ENCODE results near the gene TRH. TPM values are rescaled to one million over a fixed set of nuclear protein-coding genes. Genes with fewer than 3 reads are reported as not detected.

Gene TRH
- total RNA-seq, 2 experiments from 2014 or later: not detected

DNA sequence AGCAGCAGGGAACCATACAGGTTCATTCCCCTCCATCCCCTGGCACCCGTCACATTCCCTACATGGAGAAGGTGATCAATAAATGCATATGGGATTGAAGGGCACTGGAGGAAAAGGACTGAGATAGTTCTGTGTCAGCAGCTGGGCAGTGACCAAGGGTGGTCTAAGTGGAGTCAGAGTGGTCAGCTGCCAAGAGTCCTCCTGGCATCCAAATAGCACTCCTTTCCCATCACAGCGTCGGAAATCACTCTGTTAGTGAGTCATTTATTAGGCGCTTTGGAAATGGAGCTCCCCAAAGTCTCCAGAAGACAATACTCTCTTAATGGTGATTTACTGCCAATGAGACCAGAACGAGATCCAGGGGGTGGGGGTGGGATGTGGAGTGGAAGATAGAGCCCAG, 6.8 kb upstream of the TRH start:
- Mint-ChIP-seq H3K27ac (no peak overlapping the region), H3K4me1 (ENCODE audit: low read depth) (no peaks in the 10 kb centered on the region), H3K9me3 (no peaks in the 10 kb centered on the region), H3K4me3 (no peak overlapping the region), H3K36me3 (ENCODE audit: low read depth) (no peaks in the 10 kb centered on the region), H3K27me3 (ENCODE audit: low read depth) (peaks cover 8% of the 10 kb centered on the region)
- DNase-seq: no peak
- CTCF ChIA-PET: interaction anchor here (1.2 kb wide), 1 partner anchor 139 kb away, joined by 4 read pairs; no protein-coding TSS in a partner anchor
- intact Hi-C loops (cut with micrococcal nuclease): no loop called here

- intact Hi-C loops (cut with micrococcal nuclease): no loop called here
- peaks cover 9% of the 10 kb centered on the region for H3K4me1 Mint-ChIP-seq (ENCODE audit: low read depth)
Measured at GRCh38 chr3:129971351-129972052, 3.0 kb upstream of the TRH start.

GRCh38 chr3:129972301-129972700, 2.2 kb upstream of the TRH start:
- CTCF ChIA-PET: no interaction called here
- H3K9me3 Mint-ChIP-seq: no peaks in the 10 kb centered on the region
- no peak overlapping the region for H3K27ac Mint-ChIP-seq
- no peak overlapping the region for H3K4me3 Mint-ChIP-seq
- no peak for DNase-seq
- peaks cover 9% of the 10 kb centered on the region for H3K4me1 Mint-ChIP-seq (ENCODE audit: low read depth)
- peaks cover 35% of the 10 kb centered on the region for H3K27me3 Mint-ChIP-seq (ENCODE audit: low read depth)
- intact Hi-C loops (cut with micrococcal nuclease): no loop called here
- no peaks in the 10 kb centered on the region for H3K36me3 Mint-ChIP-seq (ENCODE audit: low read depth)

More at GRCh38 chr3:129971351-129972052, 3.0 kb upstream of the TRH start:
- no peak for DNase-seq
- Mint-ChIP-seq H3K36me3 (ENCODE audit: low read depth) (no peaks in the 10 kb centered on the region), H3K9me3 (no peaks in the 10 kb centered on the region), H3K4me3 (no peak overlapping the region), H3K27me3 (ENCODE audit: low read depth) (peaks cover 31% of the 10 kb centered on the region), H3K27ac (no peak overlapping the region)
- CTCF ChIA-PET: no interaction called here

DNA sequence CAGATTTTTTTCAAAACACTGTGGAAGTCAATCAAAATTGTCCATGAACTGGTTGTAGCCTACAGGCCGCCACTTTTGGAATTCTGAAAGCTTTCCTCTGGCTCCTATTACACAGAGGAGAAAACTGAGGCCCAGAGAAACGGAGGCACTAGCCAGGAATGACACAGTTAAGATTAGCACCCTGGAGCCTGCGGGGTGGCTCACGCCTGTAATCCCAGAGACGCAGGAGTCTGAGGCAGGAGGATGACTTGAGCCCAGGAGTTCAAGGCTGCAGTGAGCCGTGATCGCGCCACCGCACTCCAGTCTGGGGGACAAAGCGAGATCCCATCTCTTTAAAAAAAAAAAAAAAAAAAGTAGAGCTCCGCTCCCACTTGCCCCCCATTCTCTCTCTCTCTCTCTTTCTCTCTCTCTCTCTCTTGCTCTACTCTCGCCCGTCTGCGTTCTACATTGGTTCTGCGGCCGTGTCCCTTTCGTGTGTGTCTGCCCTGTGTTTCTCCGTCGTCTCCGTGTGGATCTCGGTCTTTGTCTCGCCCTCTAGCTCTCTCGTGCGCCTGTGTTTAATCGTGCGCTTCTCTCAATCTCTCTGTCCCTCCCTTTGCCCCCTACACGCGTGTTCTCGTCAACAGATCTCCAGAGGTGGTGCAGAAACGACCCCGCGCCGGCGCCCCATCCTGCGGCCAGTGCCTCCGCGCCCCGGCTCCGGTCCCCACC, 512 bp upstream of the TRH start:
- Mint-ChIP-seq H3K4me1 (ENCODE audit: low read depth) (peaks cover 9% of the 10 kb centered on the region), H3K9me3 (no peaks in the 10 kb centered on the region), H3K27me3 (ENCODE audit: low read depth) (peaks cover 41% of the 10 kb centered on the region), H3K4me3 (peak overlapping the region; percentile 7), H3K36me3 (ENCODE audit: low read depth) (no peaks in the 10 kb centered on the region), H3K27ac (no peak overlapping the region)
- CTCF ChIA-PET: no interaction called here
- intact Hi-C loops (cut with micrococcal nuclease): no loop called here
- DNase-seq: no peak

- H3K4me3 Mint-ChIP-seq: peak overlapping the region; percentile 20
- H3K9me3 Mint-ChIP-seq: no peaks in the 10 kb centered on the region
- H3K27ac Mint-ChIP-seq: no peak overlapping the region
- peaks cover 41% of the 10 kb centered on the region for H3K27me3 Mint-ChIP-seq (ENCODE audit: low read depth)
- CTCF ChIA-PET: interaction anchor here (0.9 kb wide), 1 partner anchor 76 kb away, joined by 4 read pairs; no protein-coding TSS in a partner anchor
- peaks cover 9% of the 10 kb centered on the region for H3K4me1 Mint-ChIP-seq (ENCODE audit: low read depth)
- peak; percentile 22 for DNase-seq
- intact Hi-C loops (cut with micrococcal nuclease): no loop called here
- no peaks in the 10 kb centered on the region for H3K36me3 Mint-ChIP-seq (ENCODE audit: low read depth)
Measured at GRCh38 chr3:129974833-129975704, 549 bp downstream of the TRH start.

DNA sequence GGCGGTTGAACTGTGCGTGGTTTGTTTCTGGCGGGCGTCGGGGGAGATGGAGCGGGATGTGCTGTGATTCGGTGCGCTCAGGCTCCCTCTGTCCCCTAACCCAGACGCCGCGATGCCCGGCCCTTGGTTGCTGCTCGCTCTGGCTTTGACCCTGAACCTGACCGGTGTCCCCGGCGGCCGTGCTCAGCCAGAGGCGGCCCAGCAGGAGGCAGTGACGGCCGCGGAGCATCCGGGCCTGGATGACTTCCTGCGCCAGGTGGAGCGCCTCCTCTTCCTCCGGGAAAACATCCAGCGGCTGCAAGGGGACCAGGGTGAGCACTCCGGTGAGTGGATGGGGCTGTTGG, 1.2 kb downstream of the TRH start:
- Mint-ChIP-seq H3K27me3 (ENCODE audit: low read depth) (peaks cover 41% of the 10 kb centered on the region), H3K4me1 (ENCODE audit: low read depth) (peaks cover 9% of the 10 kb centered on the region), H3K4me3 (no peak overlapping the region), H3K36me3 (ENCODE audit: low read depth) (no peaks in the 10 kb centered on the region), H3K27ac (no peak overlapping the region), H3K9me3 (no peaks in the 10 kb centered on the region)
- DNase-seq: no peak
- CTCF ChIA-PET: interaction anchor here (0.9 kb wide), 1 partner anchor 76 kb away, joined by 4 read pairs; no protein-coding TSS in a partner anchor
- intact Hi-C loops (cut with micrococcal nuclease): no loop called here

GRCh38 chr3:129976286-129976685, 1.8 kb downstream of the TRH start:
- intact Hi-C loops (cut with micrococcal nuclease): no loop called here
- Mint-ChIP-seq H3K27ac (no peak overlapping the region), H3K27me3 (ENCODE audit: low read depth) (peaks cover 40% of the 10 kb centered on the region), H3K4me3 (no peak overlapping the region), H3K9me3 (no peaks in the 10 kb centered on the region), H3K36me3 (ENCODE audit: low read depth) (no peaks in the 10 kb centered on the region), H3K4me1 (ENCODE audit: low read depth) (peaks cover 9% of the 10 kb centered on the region)
- CTCF ChIA-PET: no interaction called here
- no peak for DNase-seq

GRCh38 chr3:129978123-129978522, 3.6 kb downstream of the TRH start:
- Mint-ChIP-seq H3K27ac (no peak overlapping the region), H3K36me3 (ENCODE audit: low read depth) (no peaks in the 10 kb centered on the region), H3K4me1 (ENCODE audit: low read depth) (peaks cover 9% of the 10 kb centered on the region), H3K27me3 (ENCODE audit: low read depth) (peaks cover 36% of the 10 kb centered on the region), H3K9me3 (no peaks in the 10 kb centered on the region), H3K4me3 (no peak overlapping the region)
- CTCF ChIA-PET: no interaction called here
- intact Hi-C loops (cut with micrococcal nuclease): no loop called here
- DNase-seq: no peak

DNA sequence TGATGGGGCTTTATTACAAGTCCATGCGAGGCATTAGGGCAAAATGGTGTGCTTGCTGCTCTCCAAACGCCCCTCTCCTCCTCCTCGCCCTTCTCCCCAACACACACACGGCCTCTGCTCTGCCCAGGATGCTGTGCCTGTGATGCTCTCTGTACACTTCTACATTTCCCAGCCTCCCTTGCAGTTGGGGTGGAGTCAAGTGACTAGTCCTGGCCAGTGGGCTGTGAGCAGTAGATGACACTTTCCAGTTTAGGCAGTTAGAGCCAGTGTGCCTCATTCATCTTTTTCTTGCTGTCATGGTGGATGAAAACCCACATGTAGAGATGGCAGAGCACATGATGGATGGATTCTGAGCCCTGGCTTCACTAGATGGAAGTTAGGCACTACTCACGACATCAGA, 5.4 kb downstream of the TRH start:
- CTCF ChIA-PET: no interaction called here
- no peak for DNase-seq
- Mint-ChIP-seq H3K27me3 (ENCODE audit: low read depth) (peaks cover 27% of the 10 kb centered on the region), H3K4me1 (ENCODE audit: low read depth) (peaks cover 6% of the 10 kb centered on the region), H3K9me3 (no peaks in the 10 kb centered on the region), H3K27ac (no peak overlapping the region), H3K4me3 (no peak overlapping the region), H3K36me3 (ENCODE audit: low read depth) (no peaks in the 10 kb centered on the region)
- intact Hi-C loops (cut with micrococcal nuclease): no loop called here

DNA sequence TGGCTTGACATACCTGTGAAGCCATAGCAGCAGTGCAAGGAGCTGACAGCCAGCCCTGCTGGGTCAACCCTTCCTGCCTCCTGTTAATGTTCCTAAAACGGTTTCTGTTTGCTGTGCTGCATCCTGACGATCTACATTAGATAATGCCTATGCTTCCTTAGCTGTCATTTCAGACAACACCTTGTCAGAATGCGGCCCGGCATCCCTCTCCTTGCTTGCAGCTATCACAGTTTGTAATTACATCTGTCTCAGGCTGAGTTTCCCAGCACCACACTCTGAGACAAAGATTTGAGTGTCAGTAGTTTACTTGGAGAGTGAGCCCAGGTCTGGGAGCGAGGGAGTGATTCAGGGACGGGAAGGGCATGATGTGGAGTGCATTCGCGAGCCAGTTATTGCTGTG, 9.0 kb downstream of the TRH start:
- CTCF ChIA-PET: interaction anchor here (2.5 kb wide), 1 partner anchor 41 kb away, joined by 9 read pairs; no protein-coding TSS in a partner anchor
- H3K4me1 Mint-ChIP-seq (ENCODE audit: low read depth): no peaks in the 10 kb centered on the region

GRCh38 chr3:129984125-129984524, 9.6 kb downstream of the TRH start:
- no peak overlapping the region for H3K27ac Mint-ChIP-seq
- intact Hi-C loops (cut with micrococcal nuclease): no loop called here

More for the DNA sequence above, 9.0 kb downstream of the TRH start:
- Mint-ChIP-seq H3K36me3 (ENCODE audit: low read depth) (no peaks in the 10 kb centered on the region), H3K27me3 (ENCODE audit: low read depth) (no peaks in the 10 kb centered on the region), H3K9me3 (no peaks in the 10 kb centered on the region), H3K27ac (no peak overlapping the region), H3K4me3 (no peak overlapping the region)
- intact Hi-C loops (cut with micrococcal nuclease): no loop called here
- DNase-seq: no peak

DNA sequence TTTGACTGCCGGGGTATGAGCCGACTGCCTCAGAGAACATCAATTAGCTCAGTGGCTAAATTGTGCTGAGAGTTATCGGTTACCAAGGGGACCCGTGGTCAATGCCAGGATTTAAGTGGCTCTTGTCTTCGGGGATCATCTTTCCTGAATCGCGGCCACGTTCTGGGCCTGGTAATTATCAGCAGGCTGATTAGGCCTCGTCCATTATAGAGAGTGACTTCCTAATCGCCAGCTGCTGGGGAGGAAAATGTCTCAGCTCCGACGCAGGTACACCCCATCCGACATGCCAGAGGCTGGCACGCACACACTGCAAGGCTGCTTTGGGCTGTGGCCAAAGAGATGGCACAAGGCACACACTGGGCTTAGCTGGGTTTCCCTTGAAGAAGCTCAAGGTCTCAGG, 10.6 kb downstream of the TRH start:
- no peak overlapping the region for H3K4me3 Mint-ChIP-seq
- CTCF ChIA-PET: no interaction called here
- no peaks in the 10 kb centered on the region for H3K4me1 Mint-ChIP-seq (ENCODE audit: low read depth)
- H3K27me3 Mint-ChIP-seq (ENCODE audit: low read depth): no peaks in the 10 kb centered on the region
- H3K27ac Mint-ChIP-seq: no peak overlapping the region
- no peaks in the 10 kb centered on the region for H3K9me3 Mint-ChIP-seq
- DNase-seq: no peak
- intact Hi-C loops (cut with micrococcal nuclease): no loop called here
- H3K36me3 Mint-ChIP-seq (ENCODE audit: low read depth): no peaks in the 10 kb centered on the region

More at GRCh38 chr3:129984125-129984524, 9.6 kb downstream of the TRH start:
- no peak for DNase-seq
- H3K4me3 Mint-ChIP-seq: no peak overlapping the region
- no peaks in the 10 kb centered on the region for H3K9me3 Mint-ChIP-seq
- H3K4me1 Mint-ChIP-seq (ENCODE audit: low read depth): no peaks in the 10 kb centered on the region
- no peaks in the 10 kb centered on the region for H3K36me3 Mint-ChIP-seq (ENCODE audit: low read depth)
- no peaks in the 10 kb centered on the region for H3K27me3 Mint-ChIP-seq (ENCODE audit: low read depth)
- CTCF ChIA-PET: interaction anchor here (0.6 to 2.5 kb wide), 2 partner anchors 42 to 261 kb away, joined by 5 to 9 read pairs; no protein-coding TSS in a partner anchor
